ENCODE measurements around the gene MCM5.
"Not testable (repeated sequence)": the region's sequence is repeated elsewhere in the genome, so short reads cannot be mapped to it uniquely, and the experiment has no call there.

The MCM5 gene
- 49.6 to 288 (median 97.8) reads per million in 9 experiments for total RNA-seq

GRCh38 chr22:35399678-35400500 is at the start of gene MCM5:
TSS of gene MCM5 (plus strand) at chr22:35400140. CDS start at chr22:35400439, 299 bp downstream.
- ATAC-seq (replicated peaks), result peak; percentile 99
- H3K9me3 Mint-ChIP-seq, result no peaks in the 10 kb centered on the region
- DNase-seq, result peak; percentile 94 to 97 (median 95)
- peak within 1 kb of the TSS; percentile 100 for H3K4me3 Mint-ChIP-seq
- peak within 1 kb of the TSS; percentile 96 for H3K27ac Mint-ChIP-seq
- H3K27me3 Mint-ChIP-seq, result no peaks in the 10 kb centered on the region
- H3K36me3 Mint-ChIP-seq (ENCODE audit: insufficient read depth), result peaks cover 27% of the 10 kb centered on the region
- H3K4me1 Mint-ChIP-seq (ENCODE audit: low read depth in 2 of 2), result peaks cover 18 to 25% of the 10 kb centered on the region in 2 donors

- Mint-ChIP-seq H3K4me3 (peak overlapping the region; percentile 76 to 79), H3K9me3 (no peaks in the 10 kb centered on the region), H3K36me3 (ENCODE audit: insufficient read depth) (peaks cover 41% of the 10 kb centered on the region), H3K27me3 (peaks cover 5 to 30% of the 10 kb centered on the region in 2 donors), H3K27ac (peak overlapping the region; percentile 62 to 79), H3K4me1 (ENCODE audit: low read depth in 2 of 2) (peaks cover 19% of the 10 kb centered on the region in 2 donors)
- ATAC-seq (replicated peaks) (peak; percentile 95), DNase-seq (peak; percentile 81 to 82 (median 81))
These were observed 49.1 kb upstream of the MCM5 start for GRCh38 chr22:35350539-35351503.

- Mint-ChIP-seq H3K27me3 (peaks cover 12 to 40% of the 10 kb centered on the region in 2 donors), H3K4me1 (ENCODE audit: low read depth in 2 of 2) (peaks cover 19% of the 10 kb centered on the region in 2 donors), H3K9me3 (no peaks in the 10 kb centered on the region), H3K27ac (peak overlapping the region; percentile 14 to 62), H3K4me3 (peak overlapping the region; percentile 27 to 79), H3K36me3 (ENCODE audit: insufficient read depth) (peaks cover 36% of the 10 kb centered on the region)
- ATAC-seq (replicated peaks) (peak; percentile 18), DNase-seq (no peak)
These were observed 47.5 kb upstream of the MCM5 start for GRCh38 chr22:35352214-35353111.

DNA sequence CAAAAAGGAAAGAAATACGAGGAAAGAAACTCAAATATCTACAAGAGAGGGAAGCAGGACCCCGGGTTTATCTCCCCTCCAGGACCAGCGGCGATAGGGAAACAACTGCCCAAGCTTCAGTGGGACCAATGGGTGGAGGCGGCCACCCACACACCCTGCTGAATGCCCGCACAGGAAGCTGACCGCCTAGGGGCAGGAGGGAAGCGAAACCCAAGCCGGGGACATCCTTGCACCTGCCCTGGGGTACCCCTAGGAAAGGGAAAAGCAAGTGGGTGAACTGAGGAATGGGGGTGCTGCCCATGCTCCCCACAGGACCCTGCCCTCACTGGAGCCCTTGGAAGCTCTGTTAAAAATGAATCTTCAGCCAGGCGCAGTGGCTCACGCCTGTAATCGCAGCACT is 46.6 kb upstream of the MCM5 start:
- DNase-seq (no peak), ATAC-seq (replicated peaks) (no peak)
- H3K4me3 Mint-ChIP-seq, result no peak overlapping the region
- H3K27me3 Mint-ChIP-seq, result peaks cover 18 to 48% of the 10 kb centered on the region in 2 donors
- H3K36me3 Mint-ChIP-seq (ENCODE audit: insufficient read depth), result peaks cover 30% of the 10 kb centered on the region
- peaks cover 19% of the 10 kb centered on the region in 2 donors for H3K4me1 Mint-ChIP-seq (ENCODE audit: low read depth in 2 of 2)
- H3K27ac Mint-ChIP-seq, result no peak overlapping the region
- H3K9me3 Mint-ChIP-seq, result no peaks in the 10 kb centered on the region

- Mint-ChIP-seq H3K27ac (no peak overlapping the region), H3K27me3 (peaks cover 18 to 48% of the 10 kb centered on the region in 2 donors)
- no peak for DNase-seq
These were observed 45.9 kb upstream of the MCM5 start for GRCh38 chr22:35354068-35354467.

DNA sequence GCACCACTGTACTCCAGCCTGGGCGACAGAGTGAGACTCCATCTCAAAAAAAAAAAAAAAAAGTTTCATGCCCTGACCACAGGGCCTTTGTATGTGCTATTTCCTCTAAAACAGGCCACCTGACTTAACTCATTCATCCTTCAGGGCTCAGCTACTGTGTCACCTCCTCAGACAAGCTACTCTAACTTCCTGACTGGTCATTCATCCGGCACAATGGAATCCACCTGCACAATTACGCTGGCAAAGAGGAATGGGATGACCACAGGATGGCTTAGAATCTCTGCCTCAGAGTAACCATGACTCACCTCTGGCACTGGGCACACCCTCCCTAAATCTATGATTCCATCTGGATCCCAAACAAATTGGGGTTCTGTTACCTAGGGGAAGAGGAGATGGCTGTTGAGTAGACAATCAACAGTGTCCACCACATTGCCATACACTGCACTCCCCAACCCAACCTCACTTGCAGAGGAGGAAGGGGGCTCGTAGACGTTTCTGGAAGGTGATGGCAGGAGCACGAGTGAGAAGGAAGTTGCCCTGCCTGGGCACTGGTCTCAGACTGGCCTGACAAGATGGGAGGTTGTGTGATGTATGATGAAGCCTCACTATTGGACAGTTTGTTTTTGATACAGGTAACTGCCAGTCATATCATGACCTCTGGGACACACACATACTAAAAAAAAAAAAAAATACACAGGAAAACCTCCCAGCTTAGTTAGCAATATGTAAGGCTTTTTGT is 41.9 kb upstream of the MCM5 start:
- ATAC-seq (replicated peaks) (no peak), DNase-seq (no peak)
- no peak overlapping the region for H3K27ac Mint-ChIP-seq
- no peaks in the 10 kb centered on the region for H3K4me1 Mint-ChIP-seq (ENCODE audit: low read depth in 2 of 2)
- peaks cover 4% of the 10 kb centered on the region for H3K36me3 Mint-ChIP-seq (ENCODE audit: insufficient read depth)
- peaks cover 18 to 46% of the 10 kb centered on the region in 2 donors for H3K27me3 Mint-ChIP-seq
- H3K9me3 Mint-ChIP-seq, result no peaks in the 10 kb centered on the region
- H3K4me3 Mint-ChIP-seq, result no peak overlapping the region

More at GRCh38 chr22:35354068-35354467, 45.9 kb upstream of the MCM5 start:
- H3K9me3 Mint-ChIP-seq, result no peaks in the 10 kb centered on the region
- no peak for ATAC-seq (replicated peaks)
- H3K4me3 Mint-ChIP-seq, result no peak overlapping the region
- peaks cover 27% of the 10 kb centered on the region for H3K36me3 Mint-ChIP-seq (ENCODE audit: insufficient read depth)
- H3K4me1 Mint-ChIP-seq (ENCODE audit: low read depth in 2 of 2), result peaks cover 19% of the 10 kb centered on the region in 2 donors

GRCh38 chr22:35359380-35360065 is 40.4 kb upstream of the MCM5 start:
- Mint-ChIP-seq H3K27ac (peak overlapping the region in 1 of 2 donors; percentile 4), H3K9me3 (no peaks in the 10 kb centered on the region), H3K36me3 (ENCODE audit: insufficient read depth) (peaks cover 4% of the 10 kb centered on the region), H3K27me3 (peaks cover 18 to 46% of the 10 kb centered on the region in 2 donors), H3K4me3 (no peak overlapping the region), H3K4me1 (ENCODE audit: low read depth in 2 of 2) (no peaks in the 10 kb centered on the region)
- DNase-seq (no peak), ATAC-seq (replicated peaks) (no peak)

- Mint-ChIP-seq H3K27ac (no peak overlapping the region), H3K27me3 (peaks cover 23 to 46% of the 10 kb centered on the region in 2 donors), H3K4me1 (ENCODE audit: low read depth in 2 of 2) (no peaks in the 10 kb centered on the region), H3K9me3 (no peaks in the 10 kb centered on the region), H3K36me3 (ENCODE audit: insufficient read depth) (peaks cover 6% of the 10 kb centered on the region), H3K4me3 (no peak overlapping the region)
- DNase-seq (no peak), ATAC-seq (replicated peaks) (no peak)
These were observed 38.9 kb upstream of the MCM5 start for GRCh38 chr22:35361001-35361558.

DNA sequence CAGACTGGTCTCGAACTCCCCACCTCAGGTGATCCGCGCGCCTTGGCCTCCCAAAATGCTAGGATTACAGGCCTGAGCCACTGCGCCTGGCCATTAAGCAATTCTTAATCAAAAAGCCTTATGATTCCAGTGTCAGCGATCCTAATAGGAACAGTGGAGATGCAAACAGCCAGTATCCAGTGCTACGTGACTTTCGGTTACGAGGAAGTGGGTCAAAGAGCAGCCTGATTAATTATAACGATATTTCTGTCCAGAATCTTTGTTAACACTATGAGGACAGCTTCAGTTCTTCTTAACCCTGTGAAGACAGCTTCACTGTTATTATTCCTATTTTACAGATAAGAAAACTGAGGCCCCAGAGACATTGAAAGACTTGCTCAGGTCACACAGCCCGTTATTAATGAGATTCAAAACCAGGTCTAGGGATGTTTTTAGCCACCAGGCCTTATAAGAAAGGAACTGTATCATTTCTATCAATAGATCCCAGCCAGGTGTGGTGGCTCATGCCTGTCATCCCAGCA is 36.3 kb upstream of the MCM5 start:
- Mint-ChIP-seq H3K36me3 (ENCODE audit: insufficient read depth) (peaks cover 3% of the 10 kb centered on the region), H3K9me3 (no peaks in the 10 kb centered on the region), H3K4me3 (no peak overlapping the region), H3K4me1 (ENCODE audit: low read depth in 2 of 2) (no peaks in the 10 kb centered on the region), H3K27ac (no peak overlapping the region), H3K27me3 (peaks cover 16 to 55% of the 10 kb centered on the region in 2 donors)
- DNase-seq (no peak), ATAC-seq (replicated peaks) (no peak)

DNA sequence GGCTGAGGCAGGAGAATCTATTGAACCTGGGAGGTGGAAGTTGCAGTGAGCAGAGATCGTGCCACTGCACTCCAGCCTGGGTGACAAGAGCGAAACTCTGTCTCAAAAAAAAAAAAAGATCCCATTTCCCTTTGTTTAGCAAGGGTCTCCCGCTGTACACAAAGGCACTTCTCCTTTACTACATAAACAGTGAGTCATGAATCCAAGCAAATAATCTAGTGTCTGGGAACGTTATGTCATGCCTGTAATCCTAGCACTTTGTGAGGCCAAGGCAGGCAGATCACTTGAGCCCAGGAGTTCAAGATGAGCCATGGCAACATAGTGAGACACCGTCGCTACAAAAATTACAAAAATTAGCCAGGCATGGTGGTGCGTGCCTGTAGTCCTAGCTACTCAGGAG is 35.7 kb upstream of the MCM5 start:
- H3K36me3 Mint-ChIP-seq (ENCODE audit: insufficient read depth); ATAC-seq (replicated peaks); H3K4me1 Mint-ChIP-seq (ENCODE audit: low read depth in 2 of 2); DNase-seq; H3K9me3 Mint-ChIP-seq; H3K4me3 Mint-ChIP-seq; H3K27ac Mint-ChIP-seq: not testable (repeated sequence)
- H3K27me3 Mint-ChIP-seq, result peaks cover 16 to 61% of the 10 kb centered on the region in 2 donors

DNA sequence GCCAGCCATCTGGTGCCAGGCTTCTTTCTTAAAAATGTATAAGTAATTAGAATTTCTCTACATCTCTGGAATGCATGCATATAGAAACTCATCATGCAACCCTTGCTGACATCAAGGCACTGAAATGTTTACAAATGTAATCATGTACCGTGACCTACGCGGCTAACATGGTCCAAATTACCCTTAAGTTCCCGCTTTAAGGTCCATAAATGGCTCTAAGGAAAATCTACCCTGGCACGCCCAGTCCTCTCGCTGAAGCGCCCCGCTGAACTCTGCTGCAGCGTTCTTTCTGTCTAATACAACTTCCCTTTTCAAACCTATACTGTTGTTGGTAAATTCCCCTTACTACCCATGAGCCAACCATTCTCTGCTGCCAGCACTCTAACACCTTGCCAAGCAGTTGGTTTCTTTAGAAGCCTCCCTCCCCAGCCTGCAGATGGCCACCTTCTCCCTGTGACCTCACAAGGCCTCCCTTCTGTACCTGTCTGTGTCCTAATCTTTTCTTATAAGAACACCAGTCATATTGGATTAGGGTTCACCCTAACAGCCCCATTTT is 32.5 kb upstream of the MCM5 start:
- Mint-ChIP-seq H3K27ac (peak overlapping the region in 1 of 2 donors; percentile 77), H3K36me3 (ENCODE audit: insufficient read depth) (peaks cover 20% of the 10 kb centered on the region), H3K4me3 (no peak overlapping the region), H3K4me1 (ENCODE audit: low read depth in 2 of 2) (peaks cover 5% of the 10 kb centered on the region in 2 donors), H3K9me3 (no peaks in the 10 kb centered on the region), H3K27me3 (peaks cover 16 to 46% of the 10 kb centered on the region in 2 donors)
- ATAC-seq (replicated peaks) (peak; percentile 49), DNase-seq (no peak)

Data from effector memory CD8-positive, alpha-beta T cell (primary cell).